Fibroblast of pulmonary artery (primary cell): ENCODE results near the gene MFNG.

Experiments
- DNase-seq: peaks from one replicate; pipeline ENCODE4 v3.0.0-alpha.2; 2010; ENCODE audit warnings: low read depth
- H3K4me3 ChIP-seq: replicated peaks from 2 replicates; pipeline ENCODE4 v1.5.1; 2011; ENCODE audit warnings: low read depth, mild to moderate bottlenecking, control low read depth, low read length, moderate library complexity
- CTCF ChIP-seq: IDR thresholded peaks from 2 replicates; pipeline ENCODE4 v1.5.1; 2011; ENCODE audit warnings: mild to moderate bottlenecking, control low read depth, low read length, inconsistent platforms; ENCODE audit errors: missing control alignments

MFNG gene

DNA sequence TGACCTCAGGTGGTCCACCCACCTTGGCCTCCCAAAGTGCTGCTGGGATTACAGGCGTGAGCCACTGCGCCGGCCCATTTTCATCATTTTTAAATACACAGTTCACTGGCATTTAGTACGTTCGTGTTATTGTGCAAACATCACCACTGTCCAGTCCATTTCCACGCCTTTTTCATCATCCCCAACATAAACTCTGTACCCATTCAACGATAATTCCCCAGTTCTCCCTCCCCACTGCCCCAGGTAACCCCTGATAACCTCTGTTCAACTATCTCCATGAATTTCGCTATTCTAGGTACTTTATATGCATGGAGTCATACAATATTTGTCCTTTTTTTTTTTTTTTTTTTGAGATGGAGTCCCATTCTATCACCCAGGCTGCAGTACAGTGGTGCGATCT lies 40.7 kb downstream of the MFNG start:
- DNase-seq: no peak
- TF ChIP-seq CTCF: no peak
- no peak overlapping the region for H3K4me3 ChIP-seq

DNA sequence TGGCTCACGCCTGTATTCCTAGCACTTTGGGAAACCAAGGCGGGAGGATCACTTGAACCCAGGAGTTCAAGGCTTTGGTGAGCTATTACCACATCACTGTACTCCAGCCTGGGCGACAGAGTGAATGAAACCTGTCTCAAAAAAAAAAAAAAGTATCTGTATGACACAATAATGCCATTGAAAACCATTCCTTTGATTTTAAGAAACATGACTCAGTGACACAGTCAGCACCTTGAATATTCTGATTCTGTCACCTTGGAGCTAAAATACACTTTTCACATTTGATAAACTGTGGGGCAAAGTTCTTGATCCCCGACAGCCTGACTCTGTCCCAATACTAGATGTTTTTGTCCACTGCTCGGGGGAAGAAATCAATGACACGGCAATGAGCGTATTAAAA lies 42.2 kb downstream of the MFNG start:
- no peak for DNase-seq
- TF ChIP-seq CTCF: no peak
- no peak overlapping the region for H3K4me3 ChIP-seq

GRCh38 chr22:37443086-37443485 lies 43.1 kb downstream of the MFNG start:
- DNase-seq: no peak
- TF ChIP-seq CTCF: no peak
- no peak overlapping the region for H3K4me3 ChIP-seq

DNA sequence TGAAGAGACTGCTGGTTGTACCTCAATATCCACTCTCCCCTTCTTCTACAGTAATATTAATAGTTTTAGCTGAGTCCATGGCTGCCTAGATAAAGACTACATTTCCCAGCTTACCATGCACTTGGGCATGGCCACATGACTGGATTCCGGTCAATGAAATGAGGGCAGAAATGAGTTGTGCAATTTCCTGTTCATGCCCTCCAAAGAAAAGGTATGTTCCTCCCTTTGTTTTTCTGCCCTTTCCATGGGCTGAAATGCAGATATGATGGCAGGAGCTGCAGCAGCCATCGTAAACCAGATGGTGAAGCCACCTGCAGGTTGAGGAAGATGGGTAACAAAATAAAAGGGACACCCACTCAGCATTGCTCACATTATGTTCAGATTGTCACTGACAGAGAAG lies 43.6 kb downstream of the MFNG start:
- peak; percentile 61 for DNase-seq
- no peak for TF ChIP-seq CTCF
- no peak overlapping the region for H3K4me3 ChIP-seq

- no peak overlapping the region for H3K4me3 ChIP-seq
- DNase-seq: no peak
- TF ChIP-seq CTCF: no peak
These were observed 44.0 kb downstream of the MFNG start for GRCh38 chr22:37442135-37442534.

- no peak for DNase-seq
- no peak overlapping the region for H3K4me3 ChIP-seq
- TF ChIP-seq CTCF: no peak
These were observed 45.3 kb downstream of the MFNG start for GRCh38 chr22:37440875-37441274.

DNA sequence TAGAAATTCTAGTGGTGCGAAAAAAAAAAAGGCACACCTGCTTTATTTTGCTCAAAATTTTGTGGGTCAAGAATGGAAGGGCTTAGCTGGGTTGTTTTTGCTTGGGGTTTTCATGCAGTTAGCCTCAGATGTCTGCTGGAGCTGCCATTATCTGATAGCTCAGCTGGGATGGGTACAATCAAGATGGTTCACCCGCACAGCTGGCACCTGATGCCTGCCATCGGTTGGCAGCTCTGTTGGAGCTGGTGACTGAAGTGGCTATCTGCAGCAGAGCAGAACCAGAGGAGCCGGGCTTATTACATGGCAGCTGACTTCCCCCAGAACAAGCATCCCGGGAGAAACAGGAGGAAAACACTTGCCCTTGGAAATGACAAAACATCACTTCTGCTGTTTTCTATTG lies 46.8 kb downstream of the MFNG start:
- no peak for DNase-seq
- TF ChIP-seq CTCF: no peak
- no peak overlapping the region for H3K4me3 ChIP-seq
